Heart left ventricle (tissue), 16 donors: ENCODE data around the gene DYNAP. TPM values are rescaled to one million over a fixed set of nuclear protein-coding genes. Genes with fewer than 3 reads are reported as not detected.

ENCODE experiments used
- ATAC-seq, 4 donors: fragments of 200-7000 bp; cut with Tn5 transposase; one replicate each; pipeline ENCODE4 v1.9.1; 2020 to 2022; ENCODE audit warnings: moderate library complexity in 4 of 4, mild to moderate bottlenecking in 3 of 4, moderate number of reproducible peaks in 1 of 4
- DNase-seq, 5 donors: peaks; one replicate each; pipeline ENCODE4 v3.0.0-alpha.2; 2020
- H3K27ac ChIP-seq, 12 donors: fragments of 200-600 bp; sonication (generic) in 4 of 12; one replicate each; pipeline versions ENCODE4 v1.5.0 to v1.8.0; 2016 to 2022; ENCODE audit warnings: mild to moderate bottlenecking in 2 of 12
- H3K27me3 ChIP-seq, 9 donors: fragments of 200-600 bp; sonication (generic) in 2 of 9; one replicate each; pipeline versions ENCODE4 v1.5.1 to v1.8.0; 2016 to 2022; ENCODE audit warnings: mild to moderate bottlenecking in 3 of 9
- H3K36me3 ChIP-seq, 9 donors: fragments of 200-600 bp; sonication (generic) in 2 of 9; one replicate each; pipeline versions ENCODE4 v1.5.0 to v1.8.0; 2018 to 2022; ENCODE audit warnings: mild to moderate bottlenecking in 2 of 9
- H3K4me1 ChIP-seq, 12 donors: fragments of 200-600 bp; sonication (generic) in 4 of 12; one replicate each; pipeline versions ENCODE4 v1.5.0 to v1.8.0; 2016 to 2022; ENCODE audit warnings: mild to moderate bottlenecking in 3 of 12
- H3K4me3 ChIP-seq, 12 donors: fragments of 200-600 bp; sonication (generic) in 4 of 12; one replicate each; pipeline versions ENCODE4 v1.5.0 to v1.8.0; 2017 to 2022; ENCODE audit warnings: mild to moderate bottlenecking in 9 of 12, moderate library complexity in 4 of 12
- H3K9me3 ChIP-seq, 12 donors: fragments of 200-600 bp; sonication (generic) in 4 of 12; one replicate each; pipeline versions ENCODE4 v1.5.0 to v1.8.0; 2016 to 2022; ENCODE audit warnings: mild to moderate bottlenecking in 1 of 12
- CTCF ChIP-seq, 12 donors: fragments of 200-600 bp; sonication (generic) in 4 of 12; IDR thresholded peaks; one replicate each; pipeline versions ENCODE4 v1.5.0 to v1.8.0; 2018 to 2022; ENCODE audit warnings: antibody characterized with exemption in 12 of 12, mild to moderate bottlenecking in 5 of 12
- POLR2A ChIP-seq, 2 donors: fragments of 450-650 bp; IDR thresholded peaks; one replicate each; pipeline ENCODE4 v1.6.1; 2017; ENCODE audit warnings: antibody characterized with exemption in 2 of 2, mild to moderate bottlenecking in 2 of 2, moderate library complexity in 2 of 2
- WGBS, 4 donors: extraction: QIAGEN DNeasy Blood & Tissue Kit in 2 of 4; methylation state at CpG; one replicate each; pipeline versions ENCODE4 v1.1.5 to v1.1.7; 2013 to 2018; 5-methylcytosine and 5-hydroxymethylcytosine counted together
- intact Hi-C, 10 donors: fragments of 100-400 bp; cut with DNase I; formaldehyde crosslinking; loops; one replicate each; pipeline versions ENCODE4 v1.11.1 to v1.14.2; 2022
- polyA plus RNA-seq, 2 donors: library from polyadenylated mRNA; stranded (reverse); fragments of 200-250 nt; gene quantifications; one replicate each; pipeline ENCODE4 v1.2.3, GENCODE V29; 2013
- total RNA-seq, 9 donors: library from RNA; depleted of rRNA in 2 of 9; stranded (reverse); fragments of >200 nt in 2 of 9; fragmentation: NEBNext Ultra II Directional in 3 of 9; extraction: Animal tissue kit (Norgen Biotek cat#: 25700) in 3 of 9; gene quantifications; one replicate each; pipeline versions ENCODE4 v1.1.0 to v1.2.4, GENCODE V29; 2016 to 2023
- donor health status: ischemic (EF 13 %, LVEDD 7.1; RV severe dilation, severe dysfunction).
- donor health status: healthy with polysubstance abuse.
- donor health status: DM: no; HTN: yes; CAD: no.
- donor health status: DM: no; HTN: no; CAD: no.
- donor health status: ischemic (EF 25% LVEDD 6.9; RV normal size, moderate dysfunction).
- donor health status: ischemic (EF 25% LVEDD 5.7; RV mildly dilated, moderate dysfunction).
- donor health status: healthy.
- donor health status: DM: yes; HTN: yes; CAD: no.
- donor health status: ischemic (EF 35%, LVEDD 5.7; RV mildly dilated, moderate dysfunction).
- donor health status: nonischemic (EF 11% LVEDD 7.7; RV severe dilation, severe dysfunction).
- donor health status: DM: yes; HTN: yes; CAD: no.
- donor health status: PGD.
- donor health status: ischemic (EF 29% LVEDD 5.4; RV normal size, mild dysfunction).
- donor health status: nonischemic (EF 23%, LVEDD 6.1; RV moderate dilation, normal function).

DYNAP gene
- total and polyA plus RNA-seq, 11 donors: not detected

- no peaks in the 10 kb centered on the region for H3K36me3 ChIP-seq
- peak overlapping the region in 5 of 12 donors; percentile 6 to 31 (median 16) for H3K4me3 ChIP-seq
- no peak for DNase-seq
- 68 to 80% (median 70%) methylated on average over 11 of the region's 11 CpGs for WGBS, 4 donors
- TF ChIP-seq CTCF (IDR thresholded peaks at IDR 0.05) (no peak), POLR2A (IDR thresholded peaks at IDR 0.05) (no peak)
- no peaks in the 10 kb centered on the region for H3K4me1 ChIP-seq
- no peaks in the 10 kb centered on the region for H3K9me3 ChIP-seq
- H3K27ac ChIP-seq: no peak overlapping the region
- H3K27me3 ChIP-seq: peaks cover 0 to 3% (median 0%) of the 10 kb centered on the region in 9 donors
- no peak for ATAC-seq
- intact Hi-C loops: no loop called here
Observed at GRCh38 chr18:54607213-54608027, 16.4 kb downstream of the DYNAP start.

DNA sequence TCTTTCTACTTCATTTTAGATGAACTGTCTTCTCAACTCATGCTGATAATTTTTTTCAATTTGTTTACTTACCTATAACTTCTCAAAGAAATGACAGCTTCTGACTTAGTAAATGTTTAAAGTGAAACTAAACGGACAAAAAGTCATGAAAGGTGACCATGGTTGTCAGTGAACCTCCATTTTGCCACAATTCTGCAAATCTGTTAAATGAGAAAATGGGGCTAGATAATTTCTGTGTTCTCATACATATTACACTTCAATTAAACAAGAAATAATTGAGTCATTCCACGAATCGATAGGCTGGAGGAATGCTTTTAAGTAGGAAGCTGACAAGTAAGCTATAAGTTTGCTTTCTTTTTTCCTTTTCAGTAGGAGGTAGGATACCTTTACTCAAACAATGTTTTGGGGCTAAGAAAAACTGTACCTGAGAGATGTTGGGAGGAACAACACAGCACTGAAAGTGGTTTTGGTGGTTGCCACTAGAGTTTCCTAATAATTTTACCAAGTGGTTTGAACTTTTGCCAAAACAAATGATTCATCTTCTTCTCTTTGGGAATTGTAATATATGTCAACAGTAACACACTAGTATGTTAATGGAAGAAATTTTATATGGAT lies 17.1 kb downstream of the DYNAP start:
- H3K4me1 ChIP-seq: no peaks in the 10 kb centered on the region
- H3K4me3 ChIP-seq: peak overlapping the region in 5 of 12 donors; percentile 6 to 31 (median 16)
- ATAC-seq (no peak), DNase-seq (no peak)
- H3K27ac ChIP-seq: no peak overlapping the region
- H3K36me3 ChIP-seq: no peaks in the 10 kb centered on the region
- 70 to 80% (median 78%) methylated on average over 3 of the region's 3 CpGs for WGBS, 4 donors
- H3K27me3 ChIP-seq: peaks cover 0 to 3% (median 0%) of the 10 kb centered on the region in 9 donors
- intact Hi-C loops: no loop called here
- TF ChIP-seq POLR2A (IDR thresholded peaks at IDR 0.05) (no peak), CTCF (IDR thresholded peaks at IDR 0.05) (no peak)
- no peaks in the 10 kb centered on the region for H3K9me3 ChIP-seq

DNA sequence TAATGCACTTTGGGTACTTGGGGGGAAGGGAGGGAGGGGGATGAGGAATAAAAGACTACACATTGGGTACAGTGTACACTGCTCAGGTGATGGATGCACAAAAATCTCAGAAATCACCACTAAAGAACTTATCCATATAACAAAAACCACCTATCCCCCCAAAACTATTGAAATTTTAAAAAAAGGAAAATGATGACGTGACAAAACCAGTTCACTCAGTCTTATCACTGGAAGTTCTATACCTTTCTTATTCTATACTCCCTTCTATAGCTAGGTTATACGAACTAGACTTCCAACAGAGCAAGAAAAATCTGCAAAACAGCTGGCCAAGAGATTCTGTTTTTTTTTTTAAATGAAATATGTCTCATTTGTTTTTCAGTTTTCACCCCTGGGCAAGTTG lies 20.8 kb downstream of the DYNAP start:
- no peak for TF ChIP-seq POLR2A (IDR thresholded peaks at IDR 0.05)
- TF ChIP-seq CTCF (IDR thresholded peaks at IDR 0.05): no peak
- no peak for ATAC-seq
- Histone ChIP-seq H3K9me3 (no peaks in the 10 kb centered on the region), H3K4me3 (no peak overlapping the region), H3K27me3 (no peaks in the 10 kb centered on the region), H3K27ac (no peak overlapping the region), H3K4me1 (no peaks in the 10 kb centered on the region), H3K36me3 (no peaks in the 10 kb centered on the region)
- DNase-seq: no peak
- 60 to 69% (median 63%) methylated on average over 2 of the region's 2 CpGs for WGBS, 4 donors
- intact Hi-C loops: no loop called here

- no peak for TF ChIP-seq CTCF (IDR thresholded peaks at IDR 0.05)
- TF ChIP-seq POLR2A (IDR thresholded peaks at IDR 0.05): no peak
- DNase-seq: no peak
- intact Hi-C loops: no loop called here
- H3K4me1 ChIP-seq: no peaks in the 10 kb centered on the region
- ATAC-seq: no peak
- no peak overlapping the region for H3K27ac ChIP-seq
- H3K27me3 ChIP-seq: no peaks in the 10 kb centered on the region
- no peak overlapping the region for H3K4me3 ChIP-seq
- H3K9me3 ChIP-seq: no peaks in the 10 kb centered on the region
- 57 to 72% (median 62%) methylated on average over 4 of the region's 4 CpGs for WGBS, 4 donors
- H3K36me3 ChIP-seq: no peaks in the 10 kb centered on the region
Observed at GRCh38 chr18:54612237-54612636, 21.2 kb downstream of the DYNAP start.
